ENCODE measurements around the gene OXSR1.
"Not testable (repeated sequence)": the region's sequence is repeated elsewhere in the genome, so short reads cannot be mapped to it uniquely, and the experiment has no call there.

Gene OXSR1

GRCh38 chr3:38235466-38235865 is 70.1 kb downstream of the OXSR1 start:
- DNase-seq, result no peak

- no peak for DNase-seq
Observed at GRCh38 chr3:38238416-38239008, 73.2 kb downstream of the OXSR1 start.

GRCh38 chr3:38242812-38243211 is 77.5 kb downstream of the OXSR1 start:
- DNase-seq, result not testable (repeated sequence)

GRCh38 chr3:38245930-38246329 is 80.6 kb downstream of the OXSR1 start:
- no peak for DNase-seq

GRCh38 chr3:38247366-38248035 is 82.2 kb downstream of the OXSR1 start:
- DNase-seq, result peak; percentile 30

- DNase-seq, result no peak
Observed at GRCh38 chr3:38250198-38250597, 84.9 kb downstream of the OXSR1 start.

GRCh38 chr3:38251197-38251596 is 85.9 kb downstream of the OXSR1 start:
- DNase-seq, result no peak

GRCh38 chr3:38253704-38254103 is 88.4 kb downstream of the OXSR1 start:
- DNase-seq, result no peak

GRCh38 chr3:38254872-38255271 is 89.5 kb downstream of the OXSR1 start:
- no peak for DNase-seq

- DNase-seq, result no peak
Observed at GRCh38 chr3:38255627-38256026, 90.3 kb downstream of the OXSR1 start.

- no peak for DNase-seq
Observed at GRCh38 chr3:38257583-38257982, 92.2 kb downstream of the OXSR1 start.

GRCh38 chr3:38260474-38260873 is 95.1 kb downstream of the OXSR1 start:
- DNase-seq, result no peak

GRCh38 chr3:38264353-38264771 is 99.0 kb downstream of the OXSR1 start:
- no peak for DNase-seq

GRCh38 chr3:38264779-38265178 is 99.4 kb downstream of the OXSR1 start:
- no peak for DNase-seq

GRCh38 chr3:38265604-38266307 is 100.4 kb downstream of the OXSR1 start, which contains the start of gene SLC22A13:
TSS of gene SLC22A13 (plus strand) at chr3:38265812. CDS start at chr3:38265861, 49 bp downstream.
- DNase-seq, result no peak

GRCh38 chr3:38266810-38267209 is 101.5 kb downstream of the OXSR1 start:
- DNase-seq, result no peak

GRCh38 chr3:38267662-38268061 is 102.3 kb downstream of the OXSR1 start:
- no peak for DNase-seq

GRCh38 chr3:38268087-38268486 is 102.8 kb downstream of the OXSR1 start:
- no peak for DNase-seq

GRCh38 chr3:38268522-38268921 is 103.2 kb downstream of the OXSR1 start:
- DNase-seq, result no peak

GRCh38 chr3:38270606-38271005 is 105.3 kb downstream of the OXSR1 start:
- DNase-seq, result no peak

GRCh38 chr3:38271553-38271952 is 106.2 kb downstream of the OXSR1 start:
- DNase-seq, result no peak

GRCh38 chr3:38274864-38275649 is 109.7 kb downstream of the OXSR1 start:
- DNase-seq, result no peak

- DNase-seq, result no peak
Observed at GRCh38 chr3:38275658-38276057, 110.3 kb downstream of the OXSR1 start.

Measured in retina (tissue), 1 donor.